Activated T-helper 17 cell treated with anti-CD3 and anti-CD28 coated beads, Interleukin-2, amount 50 U/mL, for 72 hours (primary cell): ENCODE measurements around the gene FLYWCH2. TPM values are rescaled to one million over a fixed set of nuclear protein-coding genes. Genes with fewer than 3 reads are reported as not detected.

Experiments
- total RNA-seq, 2 donors: library from RNA; stranded (reverse); gene quantifications; one replicate each; pipeline ENCODE4 v1.2.3, GENCODE V29; 2022

FLYWCH2 gene
- total RNA-seq, 2 donors from 2014 or later, result 13.5 to 14.6 TPM

Other genes with a start within 250 kb of the FLYWCH2 start
- 10 to 100 TPM; 42.2 to 79.1 TPM for gene KCTD5, start 200.7 kb upstream of the FLYWCH2 start, total RNA-seq
- 1 to 10 TPM; 2.2 to 2.9 TPM for gene PRSS27, start 163.0 kb upstream of the FLYWCH2 start, total RNA-seq
- 100 to 1,000 TPM; 553 to 810 TPM for gene SRRM2, start 130.6 kb upstream of the FLYWCH2 start, total RNA-seq
- gene ELOB, start 105.9 kb upstream of the FLYWCH2 start, total RNA-seq, result 100 to 1,000 TPM; 160 to 280 TPM
- not detected for gene PRSS33, start 95.7 kb upstream of the FLYWCH2 start, total RNA-seq
- gene PRSS41, start 84.7 kb upstream of the FLYWCH2 start, total RNA-seq, result not detected
- 1 to 10 TPM; 1.2 to 4.8 TPM for gene PRSS21, start 66.0 kb upstream of the FLYWCH2 start, total RNA-seq
- gene ZG16B, start 52.9 kb upstream of the FLYWCH2 start, total RNA-seq, result 1 to 10 TPM; 4.0 to 5.7 TPM
- 1 to 10 TPM in 1 of 2 donors, not detected in 1; 1.9 TPM for gene PRSS22, start 25.0 kb upstream of the FLYWCH2 start, total RNA-seq
- 10 to 100 TPM; 52.4 to 61.1 TPM for gene FLYWCH1, start 28.7 kb downstream of the FLYWCH2 start, total RNA-seq
- not detected for gene KREMEN2, start 81.1 kb downstream of the FLYWCH2 start, total RNA-seq
- gene PAQR4, start 86.1 kb downstream of the FLYWCH2 start, total RNA-seq, result 10 to 100 TPM; 24.4 to 41.4 TPM
- gene PKMYT1, start 97.2 kb downstream of the FLYWCH2 start, total RNA-seq, result 100 to 1,000 TPM in 1 of 2 donors, 10 to 100 TPM in 1; 97.7 to 154 TPM
- gene CLDN9, start 129.7 kb downstream of the FLYWCH2 start, total RNA-seq, result under 1 TPM in 1 of 2 donors, not detected in 1; 0.15 TPM
- gene CLDN6, start 135.0 kb downstream of the FLYWCH2 start, total RNA-seq, result not detected
- 10 to 100 TPM in 1 of 2 donors, 1 to 10 TPM in 1; 9.7 to 11.9 TPM for gene TNFRSF12A, start 137.2 kb downstream of the FLYWCH2 start, total RNA-seq
- 10 to 100 TPM; 28.2 to 46.0 TPM for gene HCFC1R1, start 140.7 kb downstream of the FLYWCH2 start, total RNA-seq
- 10 to 100 TPM; 49.8 to 68.1 TPM for gene THOC6, start 140.8 kb downstream of the FLYWCH2 start, total RNA-seq
- gene BICDL2, start 153.7 kb downstream of the FLYWCH2 start, total RNA-seq, result 10 to 100 TPM in 1 of 2 donors, 1 to 10 TPM in 1; 1.1 to 12.1 TPM
- gene MMP25, start 163.3 kb downstream of the FLYWCH2 start, total RNA-seq, result 1 to 10 TPM; 5.9 to 7.1 TPM
- 1,000 to 10,000 TPM; 3,603 to 3,666 TPM for gene IL32, start 182.4 kb downstream of the FLYWCH2 start, total RNA-seq
- under 1 TPM; 0.34 to 0.45 TPM for gene ZSCAN10, start 216.1 kb downstream of the FLYWCH2 start, total RNA-seq
- not detected for gene ZNF205, start 229.4 kb downstream of the FLYWCH2 start, total RNA-seq